Adrenal gland (tissue), 5 donors: ENCODE measurements around the gene MICAL3.
"Not testable (repeated sequence)": the region's sequence is repeated elsewhere in the genome, so short reads cannot be mapped to it uniquely, and the experiment has no call there.

Experiments
- CTCF ChIP-seq, 6 experiments: fragments of 450-650 bp in 4 of 6; fragments of 200-600 bp in 2 of 6; sonication (generic) in 1 of 6; IDR thresholded peaks; 1 replicate in 5 of 6; 2 replicates in 1 of 6; pipeline versions ENCODE4 v1.5.1 to v1.8.0; 2016 to 2021; ENCODE audit warnings: antibody characterized with exemption in 6 of 6, mild to moderate bottlenecking in 2 of 6, moderate library complexity in 1 of 6
- POLR2A ChIP-seq, 2 donors: fragments of 450-650 bp; IDR thresholded peaks; one replicate each; pipeline ENCODE4 v1.6.1; 2017; ENCODE audit warnings: antibody characterized with exemption in 2 of 2, mild to moderate bottlenecking in 2 of 2, moderate library complexity in 1 of 2
- donor health status: DM: no; HTN: no; CAD: no.

- not testable (repeated sequence) for TF ChIP-seq CTCF, POLR2A (IDR thresholded peaks at IDR 0.05)
Measured at GRCh38 chr22:18071307-18071967, 47.1 kb upstream of the MICAL3 start.
